Astrocyte of the spinal cord (primary cell): ENCODE results near the gene NOB1.
A peak's percentile ranks its signal among the peaks of the same experiment; 100 is the strongest.
"Not testable (repeated sequence)": the region's sequence is repeated elsewhere in the genome, so short reads cannot be mapped to it uniquely, and the experiment has no call there.

Experiments
- DNase-seq: peaks from one replicate; pipeline ENCODE4 v3.0.0; 2011; ENCODE audit warnings: low read depth, low spot score
- H3K4me3 ChIP-seq: 2 replicates; pipeline ENCODE4 v1.5.1; 2011; ENCODE audit warnings: low read depth, mild to moderate bottlenecking, low read length, moderate library complexity
- in situ Hi-C: cut with HindIII; loops from 2 replicates; pipeline ENCODE4 v1.10.0; 2017; ENCODE audit warnings: low sequenced_read_pairs
- TF ChIP-seq, protein P1 (sequence below): IDR thresholded peaks from 2 replicates; pipeline ENCODE4 v1.5.1; 2012; ENCODE audit warnings: low read depth, mild to moderate bottlenecking, low read length, inconsistent platforms

NOB1 gene

DNA sequence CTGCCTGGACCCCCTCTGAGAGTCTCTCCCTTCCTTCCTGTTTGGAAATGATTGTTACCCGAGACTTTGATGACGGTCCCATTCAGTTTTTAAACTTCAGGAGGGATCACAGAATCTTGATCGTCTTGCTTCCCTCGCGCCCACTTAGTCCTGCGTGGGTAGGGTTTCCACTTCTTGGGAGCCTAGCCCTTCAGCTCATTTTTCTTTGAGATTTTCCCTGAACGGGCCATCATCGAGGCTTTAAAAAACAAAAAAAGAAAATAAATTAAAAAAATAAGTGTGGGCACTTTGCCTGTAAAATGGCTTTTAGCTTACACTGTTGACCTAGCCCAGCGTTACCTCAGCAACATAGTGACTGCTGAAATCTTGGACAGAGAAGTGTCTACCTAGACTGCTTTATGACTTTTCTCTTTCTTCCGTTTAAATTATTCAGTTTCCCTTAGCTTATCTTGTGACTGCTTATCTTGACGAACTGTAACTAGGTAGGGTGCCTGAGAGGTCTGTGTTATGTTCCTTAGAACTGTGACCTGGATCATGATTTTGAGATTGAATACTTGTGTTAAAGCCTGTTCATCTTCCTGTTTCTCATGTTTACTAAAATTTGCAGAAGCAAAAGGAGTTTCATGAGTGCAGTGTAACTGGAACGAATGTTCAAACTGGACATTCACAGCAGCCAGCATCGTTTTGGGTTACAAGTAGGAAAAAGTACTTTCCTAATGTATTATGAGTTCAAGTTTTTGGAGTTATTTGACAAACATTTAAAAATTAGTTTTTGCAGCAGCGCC is 8.3 kb upstream of the NOB1 start:
- DNase-seq = peak; percentile 42
- in situ Hi-C loops = no loop called here
- TF ChIP-seq, protein P1, sequence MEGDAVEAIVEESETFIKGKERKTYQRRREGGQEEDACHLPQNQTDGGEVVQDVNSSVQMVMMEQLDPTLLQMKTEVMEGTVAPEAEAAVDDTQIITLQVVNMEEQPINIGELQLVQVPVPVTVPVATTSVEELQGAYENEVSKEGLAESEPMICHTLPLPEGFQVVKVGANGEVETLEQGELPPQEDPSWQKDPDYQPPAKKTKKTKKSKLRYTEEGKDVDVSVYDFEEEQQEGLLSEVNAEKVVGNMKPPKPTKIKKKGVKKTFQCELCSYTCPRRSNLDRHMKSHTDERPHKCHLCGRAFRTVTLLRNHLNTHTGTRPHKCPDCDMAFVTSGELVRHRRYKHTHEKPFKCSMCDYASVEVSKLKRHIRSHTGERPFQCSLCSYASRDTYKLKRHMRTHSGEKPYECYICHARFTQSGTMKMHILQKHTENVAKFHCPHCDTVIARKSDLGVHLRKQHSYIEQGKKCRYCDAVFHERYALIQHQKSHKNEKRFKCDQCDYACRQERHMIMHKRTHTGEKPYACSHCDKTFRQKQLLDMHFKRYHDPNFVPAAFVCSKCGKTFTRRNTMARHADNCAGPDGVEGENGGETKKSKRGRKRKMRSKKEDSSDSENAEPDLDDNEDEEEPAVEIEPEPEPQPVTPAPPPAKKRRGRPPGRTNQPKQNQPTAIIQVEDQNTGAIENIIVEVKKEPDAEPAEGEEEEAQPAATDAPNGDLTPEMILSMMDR = no peak
- peak overlapping the region; percentile 94 for H3K4me3 ChIP-seq

- in situ Hi-C loops = no loop called here
- peak within 1 kb of the TSS; percentile 94 for H3K4me3 ChIP-seq
- TF ChIP-seq, protein P1 = no peak
- DNase-seq = peak; percentile 68
Observed at GRCh38 chr16:69761983-69762813, 7.5 kb upstream of the NOB1 start, which contains the start of gene WWP2. WWP2 (plus strand) TSS chr16:69762332; CDS start chr16:69787011, 24,679 bp downstream.

DNA sequence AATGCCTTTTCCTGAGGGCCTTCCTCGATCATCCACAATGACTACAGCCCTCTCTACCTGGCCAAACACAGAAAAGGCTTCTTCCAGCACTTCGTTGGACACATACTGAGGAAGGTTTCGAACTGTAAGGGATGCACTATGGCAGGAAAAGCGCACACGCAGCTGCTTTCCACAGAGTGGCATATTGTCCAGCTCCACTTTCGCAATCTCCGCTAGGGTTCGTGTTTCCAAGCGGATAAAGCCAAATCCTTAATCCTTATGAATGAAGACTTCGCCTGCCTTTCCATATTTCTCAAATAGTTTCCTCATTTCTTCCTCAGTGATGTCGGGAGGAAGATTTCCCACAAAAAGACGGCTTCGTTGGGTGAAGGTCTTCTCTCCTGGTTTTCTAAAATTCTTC is 2.6 kb upstream of the NOB1 start:
- DNase-seq, in situ Hi-C loops, H3K4me3 ChIP-seq: not testable (repeated sequence)

DNA sequence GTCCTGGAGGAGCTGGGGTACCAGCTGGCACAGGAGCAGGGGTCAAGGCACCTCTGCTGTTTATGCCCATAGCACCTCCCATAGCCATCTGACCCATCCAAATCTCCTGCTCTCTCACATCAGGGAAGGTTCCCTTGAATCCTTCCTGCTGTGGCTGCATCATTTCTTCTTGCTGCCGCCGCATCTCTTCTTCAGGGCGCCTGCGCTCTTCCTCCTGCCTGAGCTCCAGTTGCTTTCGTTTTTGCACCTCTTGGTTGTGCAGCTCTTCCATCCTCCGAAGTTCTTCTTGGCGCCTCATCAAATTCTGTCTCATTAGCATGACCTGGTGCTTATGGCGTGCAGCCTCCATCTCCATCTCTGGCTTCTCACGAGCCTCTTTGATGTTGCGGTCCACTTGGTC is 2.0 kb upstream of the NOB1 start:
- H3K4me3 ChIP-seq = no peak overlapping the region
- in situ Hi-C loops = no loop called here
- TF ChIP-seq, protein P1 = no peak
- no peak for DNase-seq

DNA sequence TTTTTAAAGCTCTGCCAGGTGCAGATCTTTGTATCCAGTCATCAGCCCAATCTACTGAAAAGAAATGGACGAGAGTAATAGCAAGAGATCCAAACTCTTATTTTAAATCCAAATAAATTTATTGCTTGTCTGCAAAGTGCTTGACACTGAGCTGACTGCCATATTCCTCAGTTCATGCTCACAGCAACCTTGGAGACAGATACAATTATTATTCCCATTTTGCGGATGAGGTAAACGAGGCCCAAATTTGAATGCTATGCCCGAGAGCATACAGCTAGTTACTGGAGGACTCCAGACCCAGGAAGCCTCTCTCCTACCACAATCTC is 620 bp downstream of the NOB1 start:
- TF ChIP-seq, protein P1 = no peak
- in situ Hi-C loops = no loop called here
- peak overlapping the region; percentile 94 for H3K4me3 ChIP-seq
- no peak for DNase-seq

GRCh38 chr16:69748694-69749345 is 5.9 kb downstream of the NOB1 start:
- in situ Hi-C loops = no loop called here
- DNase-seq = no peak
- H3K4me3 ChIP-seq = no peak overlapping the region
- TF ChIP-seq, protein P1 = no peak
